Stimulated activated CD8-positive, alpha-beta memory T cell treated with anti-CD3 and anti-CD28 coated beads, Interleukin-15, amount 100 ng/mL, for 24 hours (primary cell): ENCODE measurements around the gene TBC1D22A.

Experiments used
- DNase-seq: peaks from one replicate; pipeline ENCODE4 v3.0.0-alpha.2; 2020; ENCODE audit warnings: low read depth

The TBC1D22A gene

GRCh38 chr22:47221840-47222615, 459.6 kb downstream of the TBC1D22A start:
- no peak for DNase-seq
